Fibroblast of pulmonary artery (primary cell): Measurements from ENCODE around the gene SERTAD1.

Experiments
- DNase-seq: peaks from one replicate; pipeline ENCODE4 v3.0.0-alpha.2; 2010; ENCODE audit warnings: low read depth
- H3K4me3 ChIP-seq: replicated peaks from 2 replicates; pipeline ENCODE4 v1.5.1; 2011; ENCODE audit warnings: low read depth, mild to moderate bottlenecking, control low read depth, low read length, moderate library complexity
- TF ChIP-seq, protein P1 (sequence below): IDR thresholded peaks from 2 replicates; pipeline ENCODE4 v1.5.1; 2011; ENCODE audit warnings: mild to moderate bottlenecking, control low read depth, low read length, inconsistent platforms; ENCODE audit errors: missing control alignments

The SERTAD1 gene

DNA sequence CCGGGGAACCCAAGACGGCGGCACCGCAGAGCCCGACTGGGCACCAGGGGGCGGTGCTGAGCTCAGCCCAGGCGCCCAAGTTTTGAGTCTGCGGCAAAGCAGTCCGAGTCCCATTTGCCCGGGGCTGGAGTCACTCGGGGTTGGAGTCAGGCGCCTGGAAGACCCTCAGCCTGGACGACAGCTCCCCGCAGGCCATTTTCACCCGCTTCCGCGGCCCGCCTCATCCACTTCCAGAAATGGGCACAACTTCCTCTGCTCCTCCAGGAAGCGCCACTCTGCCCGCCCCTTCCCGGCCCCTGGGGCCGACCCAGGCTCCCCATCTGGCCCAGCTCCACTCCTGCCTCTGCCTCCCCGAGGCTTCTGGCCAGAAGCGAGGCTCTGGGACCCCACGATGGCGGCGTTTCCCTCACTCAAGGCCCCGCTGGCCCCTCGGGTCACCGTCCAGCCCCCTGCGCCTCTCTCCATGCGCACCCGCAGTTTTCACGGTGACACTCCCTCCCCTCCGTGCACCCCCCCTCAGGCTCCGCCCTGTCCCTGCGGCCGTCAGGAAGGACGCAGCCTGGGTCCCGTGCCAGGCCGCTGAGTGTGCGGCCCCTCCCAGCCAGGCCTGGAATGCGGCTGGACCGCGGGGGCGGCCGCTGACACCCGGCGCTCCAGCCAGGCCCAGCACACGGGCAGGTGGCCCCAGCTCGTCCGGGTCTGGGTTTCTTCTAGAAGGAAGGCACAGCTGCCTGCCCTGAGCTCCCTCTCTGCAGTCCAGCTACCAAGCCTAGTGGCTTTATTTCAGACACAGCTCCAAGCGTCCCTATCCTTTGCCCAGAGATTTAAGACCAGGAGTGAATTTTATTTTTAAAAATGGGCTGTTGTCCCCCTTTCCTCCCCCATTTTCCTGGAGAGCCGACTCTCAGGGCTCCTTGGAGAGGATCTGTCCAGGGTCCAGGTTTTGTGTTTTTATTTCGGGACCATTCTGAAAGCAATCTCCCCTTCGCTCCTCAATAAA is 4.7 kb downstream of the SERTAD1 start:
- peak; percentile 92 for DNase-seq
- H3K4me3 ChIP-seq: peak overlapping the region; percentile 64
- TF ChIP-seq, protein P1, sequence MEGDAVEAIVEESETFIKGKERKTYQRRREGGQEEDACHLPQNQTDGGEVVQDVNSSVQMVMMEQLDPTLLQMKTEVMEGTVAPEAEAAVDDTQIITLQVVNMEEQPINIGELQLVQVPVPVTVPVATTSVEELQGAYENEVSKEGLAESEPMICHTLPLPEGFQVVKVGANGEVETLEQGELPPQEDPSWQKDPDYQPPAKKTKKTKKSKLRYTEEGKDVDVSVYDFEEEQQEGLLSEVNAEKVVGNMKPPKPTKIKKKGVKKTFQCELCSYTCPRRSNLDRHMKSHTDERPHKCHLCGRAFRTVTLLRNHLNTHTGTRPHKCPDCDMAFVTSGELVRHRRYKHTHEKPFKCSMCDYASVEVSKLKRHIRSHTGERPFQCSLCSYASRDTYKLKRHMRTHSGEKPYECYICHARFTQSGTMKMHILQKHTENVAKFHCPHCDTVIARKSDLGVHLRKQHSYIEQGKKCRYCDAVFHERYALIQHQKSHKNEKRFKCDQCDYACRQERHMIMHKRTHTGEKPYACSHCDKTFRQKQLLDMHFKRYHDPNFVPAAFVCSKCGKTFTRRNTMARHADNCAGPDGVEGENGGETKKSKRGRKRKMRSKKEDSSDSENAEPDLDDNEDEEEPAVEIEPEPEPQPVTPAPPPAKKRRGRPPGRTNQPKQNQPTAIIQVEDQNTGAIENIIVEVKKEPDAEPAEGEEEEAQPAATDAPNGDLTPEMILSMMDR: peak; percentile 87

DNA sequence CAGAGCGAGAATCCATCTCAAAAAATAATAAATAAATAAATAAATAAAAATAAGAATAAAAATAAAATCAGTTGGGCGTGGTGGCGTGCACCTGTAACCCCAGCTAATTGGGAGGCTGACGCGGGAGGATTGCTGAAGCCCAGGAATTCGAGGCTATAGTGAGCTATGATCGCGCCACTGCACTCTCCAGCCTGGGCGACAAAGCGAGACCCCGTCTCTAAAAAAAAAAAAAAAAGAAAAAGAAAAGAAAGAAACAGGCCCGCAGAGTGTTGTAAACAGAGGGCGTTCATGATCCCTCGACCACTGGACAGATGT is 5.4 kb downstream of the SERTAD1 start:
- no peak for DNase-seq
- TF ChIP-seq, protein P1: no peak
- H3K4me3 ChIP-seq: peak overlapping the region; percentile 64

DNA sequence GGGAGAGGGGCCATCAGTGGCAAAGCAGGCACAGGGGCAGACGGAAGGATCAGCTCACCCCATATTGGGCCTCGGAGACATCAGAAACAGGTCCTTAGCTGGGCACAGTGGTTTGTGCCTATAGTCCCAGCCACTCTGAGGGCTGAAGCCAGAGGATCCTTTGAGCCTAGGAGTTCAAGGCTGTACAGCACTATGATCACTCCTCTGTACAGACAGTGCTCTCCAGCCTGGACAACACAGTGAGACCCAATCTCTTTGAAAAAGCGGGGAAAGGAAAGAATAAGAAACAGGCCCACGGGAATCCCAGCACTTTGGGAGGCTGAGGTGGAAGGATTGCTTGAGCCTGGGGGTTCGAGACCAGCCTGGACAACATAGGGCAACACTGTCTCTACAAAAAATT is 6.0 kb downstream of the SERTAD1 start:
- TF ChIP-seq, protein P1: no peak
- DNase-seq: no peak
- no peak overlapping the region for H3K4me3 ChIP-seq

DNA sequence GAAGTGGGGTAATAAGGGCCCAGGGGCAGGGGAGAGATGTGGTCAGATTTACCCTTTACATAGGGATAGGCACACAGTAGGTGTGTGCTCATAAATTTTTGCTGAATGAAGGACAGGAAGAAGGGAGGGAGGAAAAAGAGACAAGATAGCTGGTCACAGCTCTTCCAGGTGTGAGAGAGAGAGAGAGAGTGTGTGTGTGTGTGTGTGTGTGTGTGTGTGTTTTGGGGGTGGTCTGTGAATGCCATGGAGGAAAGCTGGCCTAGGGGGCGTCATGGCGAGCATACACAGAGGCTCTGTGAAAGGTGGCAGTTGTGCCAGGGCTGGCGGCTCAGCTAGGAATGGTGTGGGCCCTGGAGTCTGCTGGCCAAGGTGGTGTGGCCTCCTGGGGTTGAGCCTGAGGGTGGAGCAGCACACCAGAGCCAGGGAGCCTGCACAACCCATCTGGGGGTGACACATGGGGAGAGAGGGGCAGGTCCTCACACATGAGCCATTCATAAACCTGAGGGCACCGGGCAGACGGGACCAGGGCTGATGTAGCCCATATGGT is 6.7 kb downstream of the SERTAD1 start:
- no peak overlapping the region for H3K4me3 ChIP-seq
- TF ChIP-seq, protein P1: no peak
- DNase-seq: no peak

DNA sequence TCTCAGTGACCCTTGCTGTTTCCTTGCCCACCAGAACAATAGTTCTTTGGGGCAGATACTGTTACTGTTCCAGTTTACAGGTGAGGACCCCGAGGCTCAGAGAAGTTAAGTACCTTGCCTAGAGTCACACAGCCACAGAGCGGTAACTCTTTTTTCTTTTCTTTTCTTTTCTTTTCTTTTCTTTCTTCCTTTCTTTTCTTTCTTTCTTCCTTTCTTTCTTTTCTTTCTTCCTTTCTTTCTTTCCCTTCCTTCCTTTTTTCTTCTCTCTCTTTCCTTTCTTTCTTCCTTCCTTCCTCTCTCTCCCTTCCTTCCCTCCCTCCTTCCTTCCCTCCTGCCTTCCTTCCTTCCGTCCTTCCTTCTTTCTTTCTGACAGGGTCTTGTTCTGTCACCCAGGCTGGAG is 7.8 kb downstream of the SERTAD1 start:
- no peak overlapping the region for H3K4me3 ChIP-seq
- DNase-seq: no peak

DNA sequence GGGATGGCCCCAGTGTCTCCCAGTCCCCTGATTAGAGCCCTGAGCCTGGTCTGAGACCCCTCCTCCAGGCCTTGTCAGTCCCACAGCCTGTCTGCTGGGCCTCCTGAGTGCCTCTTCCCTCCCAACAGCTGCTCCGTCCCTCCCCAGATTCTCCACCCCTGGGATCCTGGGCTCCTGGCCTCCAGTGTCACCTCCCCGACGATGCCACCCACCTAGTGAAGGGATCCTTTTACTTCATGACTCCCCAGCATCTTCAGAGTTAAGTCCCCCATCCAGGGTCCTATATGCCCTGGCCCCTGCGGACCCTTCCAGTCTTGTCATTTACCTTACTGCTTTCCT is 8.2 kb downstream of the SERTAD1 start:
- no peak for DNase-seq
- H3K4me3 ChIP-seq: no peak overlapping the region
- TF ChIP-seq, protein P1: no peak

More for the DNA sequence above, 7.8 kb downstream of the SERTAD1 start:
- TF ChIP-seq, protein P1: no peak
